ENCODE measurements around the gene ENTPD7.

- TF ChIP-seq CTCF (IDR thresholded peaks at IDR 0.05), result no peak
- TF ChIP-seq FOXP4 (CRISPR knock-in tag; IDR thresholded peaks at IDR 0.05), result no peak
- TF ChIP-seq TEAD4 (CRISPR knock-in tag; IDR thresholded peaks at IDR 0.05), result no peak
- no peak for TF ChIP-seq ZNF281 (CRISPR knock-in tag; IDR thresholded peaks at IDR 0.05)
- no peak for TF ChIP-seq MAX (CRISPR knock-in tag; IDR thresholded peaks at IDR 0.05)
- TF ChIP-seq MLX (CRISPR knock-in tag; IDR thresholded peaks at IDR 0.05), result no peak
- TF ChIP-seq ELF4 (CRISPR knock-in tag; IDR thresholded peaks at IDR 0.05; ENCODE audit: low read depth), result no peak
- TF ChIP-seq MXD4 (CRISPR knock-in tag; IDR thresholded peaks at IDR 0.05; ENCODE audit: borderline replicate concordance), result no peak
- no peak for TF ChIP-seq CREB1 (CRISPR knock-in tag; IDR thresholded peaks at IDR 0.05)
- TF ChIP-seq ZNF512 (CRISPR knock-in tag; IDR thresholded peaks at IDR 0.05; ENCODE audit: borderline replicate concordance), result no peak
- TF ChIP-seq ATF2 (CRISPR knock-in tag; IDR thresholded peaks at IDR 0.05; ENCODE audit: borderline replicate concordance, low read depth), result no peak
- TF ChIP-seq JUN (CRISPR knock-in tag; IDR thresholded peaks at IDR 0.05), result no peak
- no peak for TF ChIP-seq RORB (CRISPR knock-in tag; IDR thresholded peaks at IDR 0.05)
- no peak for TF ChIP-seq USF2 (CRISPR knock-in tag; IDR thresholded peaks at IDR 0.05)
Measured at GRCh38 chr10:99754670-99755069, 95.4 kb downstream of the ENTPD7 start.
